ENCODE measurements around the gene SERPINB5.
A peak's percentile ranks its signal among the peaks of the same experiment; 100 is the strongest.
"Not testable (repeated sequence)": the region's sequence is repeated elsewhere in the genome, so short reads cannot be mapped to it uniquely, and the experiment has no call there.

Gene SERPINB5, protein sequence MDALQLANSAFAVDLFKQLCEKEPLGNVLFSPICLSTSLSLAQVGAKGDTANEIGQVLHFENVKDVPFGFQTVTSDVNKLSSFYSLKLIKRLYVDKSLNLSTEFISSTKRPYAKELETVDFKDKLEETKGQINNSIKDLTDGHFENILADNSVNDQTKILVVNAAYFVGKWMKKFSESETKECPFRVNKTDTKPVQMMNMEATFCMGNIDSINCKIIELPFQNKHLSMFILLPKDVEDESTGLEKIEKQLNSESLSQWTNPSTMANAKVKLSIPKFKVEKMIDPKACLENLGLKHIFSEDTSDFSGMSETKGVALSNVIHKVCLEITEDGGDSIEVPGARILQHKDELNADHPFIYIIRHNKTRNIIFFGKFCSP

DNA sequence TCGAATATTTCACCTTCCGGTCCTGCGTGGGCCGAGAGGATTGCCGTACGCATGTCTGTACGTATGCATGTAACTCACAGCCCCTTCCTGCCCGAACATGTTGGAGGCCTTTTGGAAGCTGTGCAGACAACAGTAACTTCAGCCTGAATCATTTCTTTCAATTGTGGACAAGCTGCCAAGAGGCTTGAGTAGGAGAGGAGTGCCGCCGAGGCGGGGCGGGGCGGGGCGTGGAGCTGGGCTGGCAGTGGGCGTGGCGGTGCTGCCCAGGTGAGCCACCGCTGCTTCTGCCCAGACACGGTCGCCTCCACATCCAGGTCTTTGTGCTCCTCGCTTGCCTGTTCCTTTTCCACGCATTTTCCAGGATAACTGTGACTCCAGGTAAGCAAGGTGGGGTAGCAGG lies at the start of gene SERPINB5:
Gene SERPINB5 (plus strand): TSS at position 291 of the 400 bp plus-strand sequence. CDS start 7,471 bp downstream, outside the sequence.
- DNase-seq: peak; percentile 92

DNA sequence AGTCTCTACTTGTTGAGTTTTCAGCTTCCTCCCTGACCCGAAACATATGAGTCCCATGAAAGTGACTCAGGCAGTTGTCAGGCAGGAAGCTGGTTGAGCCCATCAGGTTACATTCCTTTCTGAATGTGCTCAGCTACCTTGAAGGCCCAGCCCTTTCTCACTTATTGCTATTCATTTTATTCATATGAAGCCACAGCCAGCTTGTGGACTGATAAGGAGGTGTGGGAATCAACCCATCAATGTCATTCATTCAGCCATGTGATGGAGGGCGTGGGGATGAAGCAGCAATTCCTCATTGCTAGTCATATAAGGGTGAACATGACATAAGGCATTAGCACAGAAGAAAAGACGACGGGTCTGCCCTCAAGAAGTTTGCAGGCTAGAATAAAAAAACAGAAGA lies 49.2 kb upstream of the SERPINB5 start:
- DNase-seq: no peak

DNA sequence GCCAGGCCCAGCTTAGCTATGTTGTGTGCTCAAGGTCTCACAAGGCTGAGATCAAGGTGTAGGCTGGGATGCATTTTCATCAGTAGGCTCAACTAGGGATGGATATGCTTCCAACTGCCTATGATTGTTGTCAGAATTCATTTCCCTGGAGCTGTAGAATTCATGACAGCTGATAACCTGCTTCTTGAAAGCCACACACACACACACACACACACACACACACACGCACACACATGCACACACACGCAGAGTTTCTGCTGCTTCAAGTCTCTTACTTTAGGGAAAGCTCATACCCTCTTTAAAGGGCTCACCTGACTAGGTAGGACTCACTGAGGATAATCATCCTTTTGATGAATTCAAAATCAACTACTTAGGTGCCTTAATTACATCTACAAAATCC lies 46.2 kb upstream of the SERPINB5 start:
- DNase-seq: no peak

DNA sequence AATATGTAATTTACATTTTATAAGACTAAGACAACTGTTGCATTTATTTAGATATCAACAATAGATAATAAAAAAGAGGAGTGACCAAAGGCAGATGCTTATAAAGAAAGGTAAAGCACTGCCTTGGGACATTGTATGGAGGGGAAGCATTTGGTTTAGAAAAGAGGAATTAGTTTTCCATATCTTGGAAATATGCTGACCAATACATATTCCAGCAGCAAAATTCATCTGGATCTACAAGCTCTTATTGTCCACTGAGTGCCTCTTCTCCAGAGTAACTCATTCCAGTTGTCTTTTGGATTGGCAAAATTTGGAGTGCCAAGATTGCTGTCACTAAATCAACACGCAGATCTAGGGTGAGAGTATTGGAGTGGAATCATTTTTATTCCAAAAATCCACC lies 45.6 kb upstream of the SERPINB5 start:
- no peak for DNase-seq

DNA sequence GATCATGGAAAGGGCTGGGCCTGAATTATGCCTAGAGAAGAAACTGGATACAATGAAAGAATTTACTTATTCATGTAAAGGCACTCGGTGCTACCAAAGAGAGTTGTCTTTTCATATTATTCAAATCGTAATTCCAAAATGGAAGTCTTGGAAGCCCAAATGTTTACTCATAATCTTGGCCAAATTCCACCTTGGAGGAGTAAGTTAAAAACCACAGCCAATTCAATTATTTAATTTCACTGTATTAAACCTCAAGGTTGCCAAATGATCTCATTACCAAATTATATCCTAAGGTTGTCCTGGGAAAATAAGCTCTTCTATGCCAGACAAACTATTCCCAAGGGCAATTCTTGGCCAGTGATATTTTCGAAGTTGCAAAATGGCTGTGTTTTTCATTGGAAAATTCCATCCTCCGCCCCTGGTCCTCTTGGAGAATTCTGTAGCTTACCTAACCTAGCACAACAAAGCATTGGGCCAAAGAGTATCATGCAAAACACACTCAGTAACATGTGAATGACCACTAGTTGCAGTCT lies 43.4 kb upstream of the SERPINB5 start:
- no peak for DNase-seq

DNA sequence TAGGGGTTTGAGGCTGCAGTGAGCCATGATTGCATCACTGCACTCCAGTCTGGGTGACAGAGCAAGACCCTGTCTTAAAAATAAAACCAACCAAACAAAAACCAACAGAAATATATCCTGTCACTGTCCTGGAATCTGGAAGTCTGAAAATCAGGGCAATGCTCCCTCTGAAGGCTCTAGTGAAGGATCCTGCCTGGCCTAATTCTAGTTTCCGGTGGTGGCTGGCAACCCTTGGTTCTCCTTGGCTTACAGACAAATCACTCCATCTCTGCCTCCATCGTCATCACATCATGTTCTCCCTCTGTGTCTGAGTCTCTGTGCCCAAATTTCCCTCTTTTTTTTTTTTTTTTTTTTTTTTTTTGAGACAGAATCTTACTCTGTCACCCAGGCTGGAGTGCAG lies 38.6 kb upstream of the SERPINB5 start:
- no peak for DNase-seq

DNA sequence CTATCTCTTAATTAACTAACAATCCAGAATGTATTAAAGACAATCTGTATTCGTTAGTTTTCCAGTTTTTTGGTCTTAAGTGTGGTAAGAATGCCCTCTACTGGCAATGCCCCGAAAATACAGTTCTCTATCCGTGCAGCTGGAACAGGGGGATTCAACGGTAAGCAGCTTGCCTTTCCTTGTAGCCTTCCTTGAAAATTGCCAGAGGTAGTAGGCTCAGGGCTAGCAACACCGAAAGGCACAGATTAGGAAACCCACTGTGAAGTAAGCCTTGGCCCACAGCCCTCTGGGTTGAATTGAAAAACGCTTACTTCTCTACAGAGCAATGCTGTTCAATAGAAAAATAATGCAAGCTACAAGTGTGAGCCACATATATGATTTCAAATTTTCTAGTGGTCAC lies 37.4 kb upstream of the SERPINB5 start:
- DNase-seq: no peak

DNA sequence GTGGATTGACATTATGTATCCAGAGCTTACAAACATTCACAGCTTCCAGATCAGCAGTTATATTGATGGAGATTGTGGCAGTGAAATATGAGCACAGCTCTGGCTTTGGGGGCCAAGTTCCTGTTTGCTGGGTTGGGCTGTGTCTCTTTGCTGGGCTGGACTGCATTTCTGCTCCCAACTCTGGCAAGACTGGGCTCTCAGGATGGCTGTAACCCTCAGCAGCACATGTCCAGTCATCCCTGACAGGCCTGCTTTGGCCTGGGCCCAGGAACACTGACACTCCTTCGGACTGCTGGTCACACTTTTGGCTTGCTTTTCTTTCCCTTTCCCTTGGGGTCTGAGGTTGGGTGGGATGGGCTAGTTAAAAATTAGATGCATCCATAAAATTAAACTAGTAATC lies 36.5 kb upstream of the SERPINB5 start:
- no peak for DNase-seq

DNA sequence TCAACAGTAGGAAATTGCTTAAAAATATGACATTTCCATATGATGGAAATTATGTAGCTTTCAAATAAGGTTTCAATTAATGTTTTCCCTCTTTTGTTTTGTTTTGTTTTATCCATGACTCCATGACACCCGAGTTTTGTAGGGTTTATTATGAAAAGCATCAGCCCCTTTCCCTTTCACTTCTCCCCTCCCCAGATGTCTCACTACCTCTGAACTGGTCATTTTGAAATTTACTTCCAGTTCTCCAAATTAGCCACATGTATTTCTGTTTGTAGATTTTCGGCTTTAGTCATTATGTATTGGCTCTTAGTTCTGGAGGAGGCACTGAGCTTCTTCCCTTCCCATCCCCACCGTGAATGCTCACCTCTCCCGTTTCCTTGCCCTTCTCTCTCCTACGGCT lies 35.9 kb upstream of the SERPINB5 start:
- no peak for DNase-seq

DNA sequence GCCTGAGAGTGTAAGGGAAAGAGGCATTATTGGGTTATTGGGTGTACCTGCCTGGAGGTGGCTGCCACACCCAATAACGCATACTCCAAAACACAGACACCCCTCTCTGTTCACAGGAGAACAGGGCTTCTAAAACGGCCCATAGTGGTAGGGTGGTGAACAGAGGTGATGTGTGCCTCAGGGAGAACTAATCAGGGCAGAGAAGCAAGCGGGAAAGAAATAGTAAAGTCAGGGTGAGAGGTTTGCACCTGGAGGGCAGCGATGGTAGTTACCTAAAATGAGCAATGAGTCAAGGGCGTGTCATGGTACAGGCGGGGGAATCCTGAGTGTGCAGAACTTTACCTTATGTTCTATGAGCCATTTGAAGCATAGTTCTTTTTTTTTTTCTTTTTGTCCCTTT lies 32.9 kb upstream of the SERPINB5 start:
- DNase-seq: no peak

DNA sequence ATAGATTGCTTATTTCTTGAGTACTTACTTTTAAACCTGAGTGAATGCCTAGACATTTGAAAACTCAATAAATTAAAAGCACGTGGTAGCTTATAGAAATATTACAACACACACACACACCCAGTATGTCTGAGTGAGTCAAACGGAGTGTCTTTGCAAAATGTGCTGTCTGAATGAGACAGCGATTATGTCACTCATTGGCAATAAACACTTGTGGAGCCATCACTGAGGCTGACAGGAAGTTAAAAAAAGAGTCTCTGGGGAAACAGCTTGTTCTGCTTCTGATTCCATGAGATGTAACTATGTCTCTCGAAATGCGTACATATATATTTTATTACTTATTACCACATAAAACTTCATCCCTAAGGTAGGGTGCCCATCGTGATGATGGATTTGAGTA lies 32.2 kb upstream of the SERPINB5 start:
- DNase-seq: no peak

DNA sequence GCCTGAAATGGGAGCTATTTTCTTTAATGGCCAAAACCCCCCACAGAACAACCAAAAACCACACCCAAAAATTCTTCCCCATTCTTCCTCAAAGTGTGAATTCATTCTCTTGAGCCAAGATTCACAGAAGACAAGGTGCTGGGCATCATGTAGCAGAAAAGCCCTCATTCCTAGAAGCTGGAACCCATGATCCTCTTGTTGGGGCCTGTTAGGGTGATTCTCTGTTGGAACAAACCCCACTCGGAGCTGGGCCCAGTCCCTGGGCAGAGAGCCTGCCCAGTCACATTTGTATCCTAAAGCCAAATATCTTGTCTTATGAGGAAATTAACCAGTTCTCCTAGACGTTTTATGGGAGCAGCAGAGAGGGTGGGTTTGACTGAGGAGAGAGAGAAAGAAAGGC lies 31.7 kb upstream of the SERPINB5 start:
- no peak for DNase-seq

DNA sequence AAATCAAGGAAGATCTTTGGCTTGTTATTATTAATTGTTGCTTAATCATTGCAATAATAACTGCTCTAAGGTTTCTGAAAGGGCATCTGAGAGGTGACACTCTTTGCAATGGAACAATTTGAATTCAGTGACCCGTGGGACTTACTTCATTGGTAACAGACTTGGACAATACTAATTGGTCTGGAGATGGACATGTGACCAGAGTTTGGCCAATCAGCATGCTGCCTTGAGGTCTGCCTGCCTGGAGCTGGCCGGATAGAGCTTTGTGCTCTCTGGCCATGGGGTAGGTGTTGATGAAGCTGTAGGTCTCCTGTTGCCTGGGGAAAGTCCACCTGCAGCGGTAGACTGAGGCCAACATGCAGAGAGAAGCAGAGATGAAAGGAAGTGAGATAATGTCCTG lies 30.5 kb upstream of the SERPINB5 start:
- DNase-seq: no peak

DNA sequence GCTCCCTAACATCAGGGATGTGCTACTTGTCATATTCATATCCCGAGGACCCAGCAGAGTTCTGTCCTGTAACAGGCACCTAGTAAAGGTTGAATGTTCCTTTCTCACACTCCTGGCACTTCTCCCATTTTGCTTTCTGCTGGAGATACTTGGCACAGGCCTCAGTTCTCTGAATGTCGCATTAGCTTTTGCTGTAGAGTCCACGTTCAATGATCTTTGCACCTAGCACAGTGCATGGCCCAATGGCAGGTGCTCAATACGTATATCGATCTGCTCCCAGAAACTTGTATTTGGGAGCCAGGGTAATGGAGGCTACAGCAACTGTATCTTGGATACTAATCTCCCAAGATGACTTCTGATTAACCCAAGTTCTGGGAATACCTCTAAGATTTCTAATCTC lies 29.7 kb upstream of the SERPINB5 start:
- DNase-seq: no peak

DNA sequence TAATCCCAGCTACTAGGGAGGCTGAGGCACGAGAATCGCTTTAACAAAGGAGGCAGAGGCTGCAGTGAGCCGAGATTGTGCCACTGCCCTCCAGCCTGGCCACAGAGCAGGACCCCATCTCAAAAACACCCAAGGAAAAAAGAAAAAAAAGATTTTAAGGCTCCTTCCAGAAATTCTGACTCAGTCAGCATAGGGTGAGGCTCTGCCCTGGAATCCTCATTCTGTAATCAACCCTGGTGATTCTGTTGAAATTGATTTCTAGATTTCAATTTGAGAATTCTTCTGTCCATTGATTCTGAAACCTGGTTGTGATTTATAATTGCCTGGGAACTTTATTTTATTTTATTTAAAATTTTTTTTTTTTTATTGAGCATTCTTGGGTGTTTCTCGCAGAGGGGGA lies 27.3 kb upstream of the SERPINB5 start:
- no peak for DNase-seq

DNA sequence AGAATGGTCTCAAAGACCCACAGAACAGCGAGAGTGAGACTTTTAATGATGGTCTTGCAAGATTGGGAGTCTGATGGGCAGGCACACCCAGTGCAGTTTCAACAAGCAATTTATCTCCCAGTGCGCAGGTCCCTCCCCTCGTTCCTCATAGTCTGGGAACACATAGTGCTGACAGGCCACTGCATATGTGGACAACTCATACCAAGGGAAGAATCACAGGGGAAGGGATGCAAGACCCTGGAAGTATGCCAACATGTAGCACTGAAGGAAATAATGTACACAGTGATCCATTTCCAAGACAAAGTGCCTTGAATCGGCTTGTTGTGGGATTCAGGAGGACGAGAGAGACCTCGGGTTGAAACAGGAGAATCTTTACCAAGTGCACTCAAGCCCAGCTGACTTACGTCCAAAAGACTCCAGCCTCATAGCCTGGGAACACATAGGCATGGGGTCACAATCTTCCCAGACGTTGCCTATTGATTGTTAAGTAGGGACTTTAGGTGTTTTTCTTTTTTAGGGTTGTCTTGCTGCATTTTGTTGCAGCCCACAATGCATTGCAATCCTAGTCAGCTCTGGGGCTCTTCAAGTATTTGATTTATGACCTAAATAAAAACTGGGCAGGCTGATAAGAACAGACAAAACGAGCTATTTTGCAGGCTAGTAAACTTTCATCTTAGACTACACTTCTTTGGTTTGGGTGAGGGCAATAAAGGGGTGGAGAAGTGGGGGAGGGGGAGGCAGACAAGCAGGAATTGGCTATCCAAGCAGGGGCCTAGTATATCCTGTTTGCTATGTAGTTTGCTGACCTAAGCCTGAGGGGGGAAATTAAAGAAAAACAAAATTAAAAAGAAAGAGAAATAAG lies 24.7 kb upstream of the SERPINB5 start:
- DNase-seq: no peak

DNA sequence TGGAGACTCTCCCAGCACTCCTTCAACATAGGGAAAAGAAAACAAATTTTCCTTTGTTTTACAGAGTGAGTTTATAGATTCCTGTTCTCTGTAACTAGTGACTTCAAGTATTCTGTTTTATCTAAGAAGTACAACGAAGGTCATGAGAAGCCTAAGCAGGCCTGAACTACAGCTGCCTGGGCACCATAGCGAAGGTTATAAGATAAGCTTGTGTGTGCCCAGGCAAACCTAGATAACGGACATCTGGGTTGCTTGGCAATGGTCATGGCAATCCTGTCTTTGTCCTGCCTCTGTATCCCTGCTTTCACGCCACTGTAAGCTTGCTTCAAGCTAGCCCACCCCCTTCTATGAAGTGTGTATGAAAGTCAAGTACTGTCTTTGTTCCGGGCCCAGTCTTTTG lies 24.0 kb upstream of the SERPINB5 start:
- DNase-seq: not testable (repeated sequence)

DNA sequence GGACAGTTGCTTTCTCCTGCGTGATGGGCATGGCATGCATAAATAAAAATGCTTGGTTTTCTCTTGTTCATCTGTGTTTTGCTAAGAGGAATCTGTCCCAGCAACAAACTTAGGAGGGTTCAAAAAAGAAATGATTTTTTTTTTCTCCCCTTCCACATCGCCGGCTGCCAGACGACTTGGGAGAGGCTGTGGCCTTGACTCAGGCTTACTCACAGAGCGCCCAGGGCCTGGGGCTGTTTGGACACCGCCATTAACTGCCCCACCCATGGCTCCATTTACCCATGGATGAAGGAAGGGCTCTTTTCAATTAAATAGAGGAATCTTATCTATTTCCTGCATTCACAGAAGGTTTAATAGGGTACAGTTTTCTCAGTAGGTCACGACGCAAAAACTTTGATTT lies 22.3 kb upstream of the SERPINB5 start:
- no peak for DNase-seq

DNA sequence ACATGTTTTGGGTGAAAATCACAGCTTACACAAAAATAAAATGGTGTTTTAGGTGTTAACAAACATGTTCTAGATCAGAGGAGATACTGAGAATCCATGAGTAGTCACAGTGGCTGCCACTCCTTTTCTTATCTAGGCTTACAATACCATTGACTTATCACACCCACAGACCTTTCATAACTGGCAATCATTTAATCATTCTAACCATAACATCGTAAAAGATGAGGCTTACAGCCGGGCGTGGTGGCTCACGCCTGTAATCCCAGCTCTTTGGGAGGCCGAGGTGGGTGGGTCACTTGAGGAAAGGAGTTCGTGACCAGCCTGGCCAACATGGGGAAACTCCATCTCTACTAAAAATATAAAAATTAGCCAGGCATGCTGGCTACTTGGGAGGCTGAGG lies 18.8 kb upstream of the SERPINB5 start:
- DNase-seq: no peak

DNA sequence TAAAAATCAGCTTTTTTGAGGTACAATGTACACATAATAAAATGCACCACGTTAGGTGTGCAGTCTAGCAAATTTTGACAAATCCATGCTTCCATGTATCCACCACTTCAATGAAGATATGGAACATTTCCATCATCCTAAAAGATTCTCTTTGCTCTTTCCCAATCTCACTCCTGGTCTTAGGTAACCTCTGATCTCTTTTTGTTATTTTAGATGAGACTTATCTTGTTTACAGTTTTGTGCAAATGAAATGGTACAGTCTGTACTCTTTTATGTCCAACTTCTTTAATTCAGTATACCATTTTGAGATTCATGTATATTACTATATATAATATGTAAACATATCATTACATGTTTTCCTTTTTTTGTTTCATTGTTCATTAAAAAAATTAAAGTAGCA lies 16.3 kb upstream of the SERPINB5 start:
- no peak for DNase-seq

DNA sequence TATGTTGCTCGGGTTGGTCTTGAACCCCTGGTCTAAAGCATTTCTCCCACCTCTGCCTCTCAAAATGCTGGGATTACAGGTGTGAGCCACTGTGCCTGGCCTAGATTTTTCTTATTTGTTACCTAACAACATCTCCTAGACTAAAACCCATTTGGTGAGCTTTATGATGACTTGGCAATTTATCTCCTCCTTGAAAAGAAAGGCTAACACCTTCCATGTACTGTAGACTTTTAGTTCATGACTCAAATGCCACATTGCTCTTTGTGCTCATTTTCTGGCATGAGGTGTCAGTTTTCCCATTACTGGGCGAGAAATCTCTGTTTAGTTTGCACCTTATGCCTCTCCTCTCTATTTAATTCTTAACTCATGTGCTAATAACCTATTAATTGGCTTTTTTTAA lies 12.3 kb upstream of the SERPINB5 start:
- no peak for DNase-seq

DNA sequence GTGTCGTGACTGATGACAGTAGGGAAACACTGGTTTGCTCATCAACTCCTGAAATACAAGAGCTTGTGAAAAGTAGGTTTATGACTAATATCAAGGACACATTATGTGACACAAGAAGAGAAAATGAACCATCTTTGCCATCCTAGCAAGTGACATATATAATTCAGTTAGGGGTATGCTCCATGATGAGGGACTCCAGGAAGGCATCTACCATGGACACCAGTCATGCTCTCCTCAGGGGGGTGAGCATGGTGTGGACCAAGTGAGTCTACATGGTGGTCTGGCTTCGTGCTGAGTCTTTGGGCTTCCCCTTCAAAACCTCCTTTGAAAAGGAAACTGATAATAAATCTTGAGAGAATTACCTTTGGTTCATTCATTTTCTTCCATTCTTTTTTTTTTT lies 11.7 kb upstream of the SERPINB5 start:
- no peak for DNase-seq

DNA sequence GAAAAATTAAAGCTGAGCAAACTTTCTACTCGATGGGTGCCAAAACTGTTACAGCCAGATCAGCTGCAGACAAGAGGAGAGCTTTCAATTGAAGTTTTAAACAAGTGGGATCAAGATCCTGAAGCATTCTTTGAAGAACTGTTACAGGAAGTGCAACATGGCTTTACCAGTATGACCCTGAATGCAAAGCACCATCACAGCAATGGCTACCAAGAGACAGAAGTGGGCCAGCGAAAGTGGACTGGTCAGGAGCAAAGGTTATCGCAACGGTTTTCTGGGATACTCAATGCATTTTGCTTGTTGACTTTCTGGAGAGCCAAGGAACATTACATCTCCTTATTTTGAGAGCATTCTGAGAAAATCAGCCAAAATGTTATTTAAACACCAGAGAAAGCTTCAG lies 9.1 kb upstream of the SERPINB5 start:
- no peak for DNase-seq

DNA sequence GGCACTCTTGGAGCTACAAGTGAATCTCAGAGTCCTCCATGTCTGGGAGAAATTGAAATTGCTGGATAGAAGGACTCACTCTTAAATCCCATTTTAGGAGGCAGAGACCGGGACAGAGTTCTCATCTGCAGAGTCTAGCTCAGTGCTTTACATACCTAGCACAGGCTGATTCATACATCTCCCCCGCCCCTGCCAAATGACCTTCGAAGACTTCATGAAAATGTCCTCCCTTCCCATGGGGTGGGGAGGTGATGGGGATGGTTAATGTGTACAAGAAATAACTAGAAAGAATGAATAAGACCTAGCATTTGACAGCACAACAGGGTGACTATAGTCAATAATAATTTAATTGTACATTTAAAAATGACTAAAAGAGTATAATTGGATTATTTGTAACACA lies 8.2 kb upstream of the SERPINB5 start:
- DNase-seq: no peak
